Left colon (tissue), 2 donors: Measurements from ENCODE around the gene PDCL2. TPM values are rescaled to one million over a fixed set of nuclear protein-coding genes. Genes with fewer than 3 reads are reported as not detected.
"Not testable (repeated sequence)": the region's sequence is repeated elsewhere in the genome, so short reads cannot be mapped to it uniquely, and the experiment has no call there.

Experiments used
- ATAC-seq: fragments of 200-7000 bp; cut with Tn5 transposase; one replicate; pipeline ENCODE4 v1.9.1; 2020; ENCODE audit warnings: mild to moderate bottlenecking, moderate library complexity
- DNase-seq, 2 donors: peaks; one replicate each; pipeline ENCODE4 v3.0.0-alpha.2; 2020
- intact Hi-C, 2 donors: fragments of 100-400 bp; cut with DNase I in 1 of 2; cut with micrococcal nuclease in 1 of 2; formaldehyde crosslinking; loops; one replicate each; pipeline versions ENCODE4 v1.11.2 to v1.14.0; 2022; cut with DNase I, micrococcal nuclease
- long read RNA-seq: library from polyadenylated mRNA; unstranded; transcript quantifications from one replicate; pipeline ENCODE4 v2.0.0, GENCODE V29; 2021
- total RNA-seq, 2 donors: library from RNA; stranded (reverse); fragmentation: NEBNext Ultra II Directional; extraction: Animal tissue kit (Norgen Biotek cat#: 25700); gene quantifications; one replicate each; pipeline ENCODE4 v1.2.1, GENCODE V29; 2021
- donor health status: DM: no; HTN: no; CAD: no.
- donor health status: DM: yes; HTN: yes; CAD: no.

Gene PDCL2
- total RNA-seq, result not detected
- long read RNA-seq, result 0 reads

GRCh38 chr4:55592014-55592413 is at the start of gene PDCL2:
Gene PDCL2 (minus strand): TSS chr4:55592245. CDS start chr4:55592109, 136 bp downstream.
- intact Hi-C loops, result no loop called here
- DNase-seq (no peak), ATAC-seq (no peak)

- intact Hi-C loops, result no loop called here
- no peak for DNase-seq
- no peak for ATAC-seq
These were observed 45.3 kb upstream of the PDCL2 start for GRCh38 chr4:55637272-55637820.

DNA sequence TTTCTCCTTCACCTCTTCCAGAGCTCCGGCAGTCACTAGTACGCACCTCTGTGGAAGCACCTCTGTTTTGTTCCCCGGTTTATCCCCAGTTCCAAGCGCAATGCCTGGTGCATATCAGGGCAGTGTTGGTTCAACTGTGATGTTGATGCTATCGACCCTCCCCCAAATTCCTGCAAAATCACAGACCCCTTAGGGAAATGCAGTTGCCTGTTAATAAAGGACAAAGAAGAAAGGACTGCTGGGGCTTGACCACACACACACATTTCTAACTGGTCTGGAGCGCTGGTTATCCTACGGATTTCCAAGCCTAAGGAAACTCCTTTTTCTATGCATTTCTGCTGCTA is 44.6 kb upstream of the PDCL2 start:
- ATAC-seq (no peak), DNase-seq (no peak)
- intact Hi-C loops, result no loop called here

DNA sequence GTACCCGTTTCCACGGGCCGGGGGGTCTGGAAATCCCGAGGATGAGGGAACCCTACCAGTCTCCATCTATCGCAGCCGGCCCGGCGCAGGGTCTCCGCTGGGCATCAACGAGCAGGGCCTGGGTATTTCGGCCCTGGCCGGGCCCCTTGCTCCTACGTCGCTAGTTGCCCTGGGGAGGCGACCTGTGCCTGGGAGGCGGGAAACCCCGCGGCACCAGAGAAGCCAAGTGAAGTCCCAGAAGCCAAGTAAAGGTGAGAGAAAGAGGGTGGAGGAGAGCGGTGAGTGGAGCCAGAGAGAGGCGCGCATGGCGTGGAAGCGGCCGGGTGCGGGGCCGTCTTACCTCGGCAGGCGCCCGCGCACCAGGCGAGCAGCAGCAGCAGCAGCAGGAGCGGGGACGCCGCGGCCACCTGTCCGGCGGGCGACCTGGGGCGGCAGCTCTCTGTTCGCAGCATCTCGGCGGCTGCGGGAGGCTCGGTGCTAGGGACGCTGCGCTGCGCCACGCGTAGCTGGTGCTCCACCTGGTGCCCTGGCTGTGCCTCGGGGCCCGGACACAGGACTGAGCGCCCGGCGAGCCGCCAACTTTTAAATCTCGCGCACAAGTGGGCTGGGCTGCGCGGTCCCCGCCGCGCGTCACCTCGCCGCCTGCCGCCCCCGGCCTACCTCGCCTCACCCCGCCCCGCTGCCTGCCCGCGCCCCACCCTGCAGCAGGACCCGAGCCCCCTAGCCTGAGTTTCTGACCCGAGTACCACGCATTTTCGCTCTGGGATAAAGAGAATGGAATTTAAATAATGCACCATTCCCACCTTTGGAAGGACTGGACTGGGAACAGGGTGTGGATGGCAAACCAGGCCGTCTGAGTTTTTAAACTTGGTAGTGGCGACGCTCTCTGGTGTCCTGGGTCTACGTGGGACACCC is 44.0 kb upstream of the PDCL2 start, which contains the start of gene NMU:
Gene NMU, minus strand, starts transcription at position 558 of the 915 bp plus-strand sequence. Its CDS starts 106 bp downstream, at position 452.
- DNase-seq (peak; percentile 34 to 66), ATAC-seq (peak; percentile 89)
- intact Hi-C loops, result no loop called here

GRCh38 chr4:55635282-55635681 is 43.2 kb upstream of the PDCL2 start:
- DNase-seq (no peak), ATAC-seq (no peak)
- intact Hi-C loops, result no loop called here

GRCh38 chr4:55634417-55635128 is 42.5 kb upstream of the PDCL2 start:
- ATAC-seq (no peak), DNase-seq (no peak)
- intact Hi-C loops, result no loop called here

DNA sequence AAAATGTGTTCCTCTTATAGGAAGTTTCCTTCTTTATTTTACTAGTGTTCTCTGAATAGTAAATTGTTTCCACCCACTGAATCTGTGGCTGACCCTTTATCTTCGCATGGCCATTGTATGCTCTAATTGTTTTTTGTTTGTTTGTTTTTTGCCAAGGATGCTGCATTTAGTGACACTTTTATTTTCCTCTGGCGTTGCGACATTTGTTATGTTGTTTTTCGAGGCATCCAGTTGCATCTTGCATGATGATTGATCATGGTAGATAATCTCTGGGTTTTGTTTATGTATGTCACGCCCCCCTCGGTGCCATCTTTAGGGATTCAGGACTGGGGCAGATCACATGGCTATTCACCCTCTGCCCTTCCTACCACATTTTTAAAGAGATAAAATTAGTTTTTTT is 41.9 kb upstream of the PDCL2 start:
- ATAC-seq, result no peak
- no peak for DNase-seq
- intact Hi-C loops, result no loop called here

- intact Hi-C loops, result no loop called here
- DNase-seq (no peak), ATAC-seq (no peak)
These were observed 33.8 kb upstream of the PDCL2 start for GRCh38 chr4:55625835-55626234.

DNA sequence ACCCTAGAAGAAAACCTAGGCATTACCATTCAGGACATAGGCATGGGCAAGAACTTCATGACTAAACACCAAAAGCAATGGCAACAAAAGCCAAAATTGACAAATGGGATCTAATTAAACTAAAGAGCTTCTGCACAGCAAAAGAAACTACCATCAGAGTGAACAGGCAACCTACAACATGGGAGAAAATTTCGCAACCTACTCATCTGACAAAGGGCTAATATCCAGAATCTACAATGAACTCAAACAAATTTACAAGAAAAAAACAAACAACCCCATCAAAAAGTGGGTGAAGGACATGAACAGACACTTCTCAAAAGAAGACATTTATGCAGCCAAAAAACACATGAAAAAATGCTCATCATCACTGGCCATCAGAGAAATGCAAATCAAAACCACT is 32.0 kb upstream of the PDCL2 start:
- ATAC-seq, DNase-seq, intact Hi-C loops: not testable (repeated sequence)

GRCh38 chr4:55618546-55619143 is 26.6 kb upstream of the PDCL2 start:
- ATAC-seq (no peak), DNase-seq (no peak)
- intact Hi-C loops, result no loop called here

DNA sequence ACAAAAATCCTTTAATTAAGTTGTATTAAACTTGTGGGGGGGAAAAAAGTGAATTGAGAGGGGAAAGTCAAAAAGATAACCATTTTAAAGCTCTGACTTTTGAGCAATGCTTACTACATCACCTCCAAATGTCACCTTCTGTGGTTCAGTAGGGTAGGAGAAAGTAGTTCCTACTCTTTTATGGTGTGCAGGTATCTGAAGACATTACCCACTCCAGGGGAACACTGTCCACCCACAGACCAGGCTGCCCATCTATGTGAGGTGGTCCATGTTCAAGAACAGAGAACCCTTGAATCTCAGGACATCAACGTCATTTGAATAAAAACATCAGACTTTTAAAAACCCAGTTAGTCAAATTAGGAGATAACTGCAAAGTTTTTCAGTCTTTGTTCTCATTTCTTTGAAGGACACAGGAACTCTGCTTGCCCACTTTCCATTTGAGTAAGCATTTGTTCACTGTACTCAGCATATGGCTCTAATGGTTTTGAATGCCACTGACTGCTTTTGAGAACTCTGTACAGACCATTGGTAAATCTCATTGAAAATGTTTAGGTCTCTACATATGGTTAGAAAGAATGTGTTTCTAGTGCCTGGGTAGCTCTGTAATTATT is 25.6 kb upstream of the PDCL2 start:
- ATAC-seq (no peak), DNase-seq (no peak)
- intact Hi-C loops, result no loop called here

GRCh38 chr4:55615008-55615407 is 23.0 kb upstream of the PDCL2 start:
- intact Hi-C loops, result no loop called here
- no peak for ATAC-seq
- DNase-seq, result no peak

DNA sequence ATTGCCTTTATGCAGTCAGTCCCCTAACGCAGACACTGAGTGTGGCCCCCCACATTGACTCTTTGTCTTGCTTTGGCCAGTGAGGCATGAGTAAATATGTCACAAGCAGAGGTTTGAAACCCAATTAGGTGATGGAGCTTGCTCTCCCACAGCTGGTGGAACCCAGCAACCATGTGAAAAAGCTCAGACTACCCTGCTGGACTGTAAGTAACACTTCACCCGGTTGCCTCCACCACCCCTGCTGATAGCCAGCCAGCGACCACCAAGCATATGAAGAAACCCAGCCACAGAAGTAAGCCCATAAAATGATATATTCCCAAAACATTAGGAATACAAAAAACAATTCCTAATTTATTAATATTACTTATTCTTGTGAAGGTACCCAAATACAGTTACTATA is 21.6 kb upstream of the PDCL2 start:
- intact Hi-C loops, result no loop called here
- no peak for DNase-seq
- ATAC-seq, result no peak

DNA sequence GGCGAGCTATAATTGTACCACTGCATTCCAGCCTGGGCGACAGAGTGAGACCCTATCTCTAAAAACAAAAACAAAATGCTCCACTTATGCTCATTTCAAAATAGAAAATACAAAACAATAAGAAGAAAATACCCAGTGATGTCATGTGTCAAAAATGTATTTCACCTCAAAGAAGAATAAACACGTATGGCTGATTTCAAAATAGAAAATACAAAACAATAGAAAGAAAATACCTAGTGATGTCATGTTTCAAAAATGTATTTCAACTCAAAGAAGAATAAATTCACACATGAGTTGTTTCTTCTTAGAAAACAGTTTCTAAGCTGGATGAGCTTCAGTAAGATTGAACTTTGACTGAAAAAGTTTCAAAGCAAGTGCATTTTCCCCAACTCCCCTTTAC is 20.3 kb upstream of the PDCL2 start:
- no peak for DNase-seq
- intact Hi-C loops, result no loop called here

DNA sequence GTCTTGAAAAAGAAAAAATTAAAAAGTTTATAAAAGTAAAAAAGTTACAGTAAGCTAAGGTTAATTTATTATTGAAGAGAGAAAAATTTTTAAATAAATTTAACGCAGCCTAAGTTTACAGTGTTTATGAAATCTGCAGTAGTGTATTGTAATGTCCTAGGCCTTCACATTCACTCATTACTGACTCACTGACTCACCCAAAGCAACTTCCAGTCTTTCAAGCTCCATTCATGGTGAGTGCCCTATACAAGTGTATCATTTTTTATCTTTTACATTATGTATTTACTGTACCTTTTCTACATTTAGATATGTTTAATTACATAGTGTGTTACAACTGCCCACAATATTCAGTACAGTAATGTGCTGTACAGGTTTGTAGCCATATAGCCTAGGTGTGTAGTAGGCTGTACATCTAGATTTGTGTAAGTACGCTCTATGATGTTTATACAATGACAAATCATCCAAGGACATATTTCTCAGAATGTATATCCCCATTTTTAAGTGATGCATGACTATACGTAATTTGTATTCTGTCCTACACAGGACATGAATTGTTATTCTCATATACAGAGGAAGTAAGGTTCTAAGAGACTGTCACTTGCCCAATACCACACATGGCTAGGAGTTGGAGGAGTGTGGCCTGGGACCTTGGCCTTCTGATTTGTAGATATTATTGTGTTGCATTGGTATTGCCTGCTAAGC is 19.5 kb upstream of the PDCL2 start:
- DNase-seq (no peak), ATAC-seq (no peak)
- intact Hi-C loops, result no loop called here

More for the DNA sequence above, 20.3 kb upstream of the PDCL2 start:
- no peak for ATAC-seq

GRCh38 chr4:55610381-55610780 is 18.3 kb upstream of the PDCL2 start:
- no peak for DNase-seq
- intact Hi-C loops, result no loop called here
- no peak for ATAC-seq

GRCh38 chr4:55609393-55609866 is 17.4 kb upstream of the PDCL2 start:
- no peak for ATAC-seq
- no peak for DNase-seq
- intact Hi-C loops, result no loop called here

GRCh38 chr4:55608591-55608990 is 16.5 kb upstream of the PDCL2 start:
- no peak for DNase-seq
- ATAC-seq, result no peak
- intact Hi-C loops, result no loop called here
